Left lobe of liver (tissue), 2 donors: ENCODE measurements around the gene IFNK. TPM values are rescaled to one million over a fixed set of nuclear protein-coding genes. Genes with fewer than 3 reads are reported as not detected.
"Not testable (repeated sequence)": the region's sequence is repeated elsewhere in the genome, so short reads cannot be mapped to it uniquely, and the experiment has no call there.

Experiments used
- ATAC-seq: fragments of 200-7000 bp; cut with Tn5 transposase; one replicate; pipeline ENCODE4 v1.9.1; 2020; ENCODE audit warnings: mild to moderate bottlenecking, moderate library complexity
- DNase-seq: peaks from one replicate; pipeline ENCODE4 v3.0.0-alpha.2; 2020; ENCODE audit warnings: low spot score
- total RNA-seq: library from RNA; stranded (reverse); gene quantifications from one replicate; pipeline ENCODE4 v1.2.1, GENCODE V29; 2021
- donor health status: DM: no; HTN: no; CAD: no; lungs with moderate emphysema.
- donor health status: DM: no; HTN: yes; CAD: no.

The IFNK gene, protein sequence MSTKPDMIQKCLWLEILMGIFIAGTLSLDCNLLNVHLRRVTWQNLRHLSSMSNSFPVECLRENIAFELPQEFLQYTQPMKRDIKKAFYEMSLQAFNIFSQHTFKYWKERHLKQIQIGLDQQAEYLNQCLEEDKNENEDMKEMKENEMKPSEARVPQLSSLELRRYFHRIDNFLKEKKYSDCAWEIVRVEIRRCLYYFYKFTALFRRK
- not detected for total RNA-seq

GRCh38 chr9:27524236-27524635 lies at the start of gene IFNK:
Gene IFNK, plus strand, starts transcription at chr9:27524290. Its CDS starts 47 bp downstream, at chr9:27524337.
- DNase-seq: no peak
- ATAC-seq: no peak

DNA sequence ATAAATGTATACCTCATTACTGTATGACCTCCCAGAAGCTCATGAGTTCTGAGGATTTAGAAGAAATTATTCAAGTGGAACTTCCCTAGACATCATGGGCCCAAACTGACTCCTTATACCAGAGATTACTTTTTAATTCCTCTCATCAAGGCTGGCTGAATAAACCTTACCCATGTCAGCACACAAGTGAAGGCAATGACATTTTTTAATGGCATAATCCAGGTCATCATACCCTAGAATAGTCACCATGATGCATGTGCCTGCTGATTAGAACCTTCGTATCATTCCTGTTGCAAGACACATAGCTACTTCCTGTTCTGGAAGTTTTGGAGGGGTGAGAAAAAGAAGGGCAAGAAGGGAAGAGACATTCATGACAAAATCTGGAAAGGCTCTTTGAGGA lies 49.8 kb upstream of the IFNK start:
- no peak for ATAC-seq
- DNase-seq: no peak

DNA sequence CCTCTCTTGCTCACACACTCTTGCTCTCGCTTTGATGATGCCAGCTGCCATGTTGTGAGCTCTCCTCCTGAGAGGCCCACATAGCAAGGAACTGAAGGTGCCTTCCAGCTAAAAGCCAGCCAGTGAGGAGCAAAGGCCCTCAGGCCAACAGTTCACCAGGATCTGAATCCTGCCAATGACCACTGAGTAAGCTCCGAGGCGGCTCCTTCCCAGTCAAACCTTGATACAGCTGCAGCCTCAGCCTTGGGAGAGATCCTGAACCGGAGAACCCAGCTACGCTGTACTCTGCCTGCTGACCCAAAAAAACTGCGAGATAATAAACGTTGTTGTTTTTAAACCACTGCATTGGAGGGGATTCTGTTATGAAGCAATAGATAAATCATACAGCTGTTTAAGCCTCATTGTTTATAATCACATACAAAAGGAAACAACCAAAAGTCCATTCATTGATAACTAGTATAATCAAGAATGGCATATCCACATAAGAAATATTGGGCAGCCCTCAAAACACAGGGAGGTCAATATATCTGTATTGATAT lies 49.0 kb upstream of the IFNK start:
- no peak for DNase-seq
- ATAC-seq: no peak

DNA sequence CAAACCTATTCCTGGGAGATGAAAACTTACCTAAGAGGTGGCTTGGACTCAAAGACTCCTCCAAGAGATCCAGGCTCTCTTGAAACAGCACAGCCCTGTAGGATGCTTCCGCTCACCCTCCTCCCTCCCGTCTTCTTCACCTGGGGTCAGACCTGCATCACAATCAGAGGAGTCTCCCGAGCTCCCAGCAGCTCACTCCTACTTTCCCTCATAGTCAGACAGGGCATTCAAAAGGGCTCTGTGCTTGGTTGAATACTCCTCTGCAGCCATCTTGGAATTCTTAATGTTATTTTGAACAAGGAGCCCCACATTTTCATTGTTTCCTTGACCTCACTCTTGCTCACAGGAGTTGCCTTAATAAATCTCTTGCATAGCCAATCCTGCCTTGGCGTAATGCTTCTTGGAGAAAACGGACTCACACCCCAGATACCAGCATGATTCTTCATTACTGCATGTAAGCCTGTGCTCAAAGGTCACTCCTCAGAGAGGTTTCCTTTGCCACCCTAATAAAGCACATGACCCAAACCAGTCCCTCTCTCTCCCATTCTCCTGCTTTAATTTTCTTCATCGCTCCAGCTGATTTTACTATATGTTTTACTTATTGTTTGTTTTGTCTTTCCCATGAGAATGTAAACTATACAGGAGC lies 47.1 kb upstream of the IFNK start:
- DNase-seq (no peak), ATAC-seq (no peak)

GRCh38 chr9:27478322-27478721 lies 45.8 kb upstream of the IFNK start:
- DNase-seq (no peak), ATAC-seq (no peak)

- DNase-seq (no peak), ATAC-seq (no peak)
These were observed 41.4 kb upstream of the IFNK start for GRCh38 chr9:27482709-27483108.

GRCh38 chr9:27483576-27483975 lies 40.5 kb upstream of the IFNK start:
- ATAC-seq: no peak

DNA sequence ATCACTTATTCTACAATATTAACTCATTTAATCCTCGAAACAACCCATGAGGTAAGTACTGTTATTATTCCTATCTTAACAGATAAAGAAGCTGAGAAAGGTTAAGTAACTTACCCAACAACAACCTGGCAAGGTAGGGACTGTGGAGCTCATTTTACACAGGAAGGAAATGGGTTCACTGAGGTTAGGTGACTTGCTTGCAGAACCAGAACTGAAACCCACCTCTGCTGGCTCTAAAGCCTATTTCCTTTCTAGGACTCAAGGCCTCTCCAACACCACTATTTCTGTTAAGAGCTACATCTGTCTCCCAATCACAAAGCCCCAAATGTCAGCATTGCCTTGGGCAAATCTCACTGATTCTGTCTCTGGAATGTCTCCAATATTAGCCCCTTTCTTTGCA lies 38.9 kb upstream of the IFNK start:
- ATAC-seq (no peak), DNase-seq (no peak)

More at GRCh38 chr9:27483576-27483975, 40.5 kb upstream of the IFNK start:
- DNase-seq: no peak

GRCh38 chr9:27487128-27487640 lies 36.9 kb upstream of the IFNK start:
- DNase-seq: no peak

DNA sequence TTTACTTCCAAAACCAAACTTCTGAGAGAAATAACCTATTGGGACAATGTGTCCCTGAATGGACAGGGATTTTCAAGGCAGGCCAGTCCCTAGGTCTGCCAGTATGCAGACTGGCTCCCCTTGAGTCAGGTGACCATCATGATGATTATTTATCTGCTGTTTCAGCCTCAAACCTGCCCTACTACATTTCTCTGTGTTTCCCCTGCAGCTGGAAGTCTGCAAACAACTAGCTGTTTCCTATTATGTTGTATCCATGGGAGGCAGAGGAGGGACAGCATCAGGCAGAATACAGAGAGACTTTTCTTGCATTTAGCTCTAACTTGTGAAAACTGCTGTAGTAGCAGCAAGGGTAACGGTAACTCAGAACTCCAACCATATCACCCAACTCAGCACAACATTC lies 36.2 kb upstream of the IFNK start:
- ATAC-seq (no peak), DNase-seq (no peak)

More at GRCh38 chr9:27487128-27487640, 36.9 kb upstream of the IFNK start:
- no peak for ATAC-seq

DNA sequence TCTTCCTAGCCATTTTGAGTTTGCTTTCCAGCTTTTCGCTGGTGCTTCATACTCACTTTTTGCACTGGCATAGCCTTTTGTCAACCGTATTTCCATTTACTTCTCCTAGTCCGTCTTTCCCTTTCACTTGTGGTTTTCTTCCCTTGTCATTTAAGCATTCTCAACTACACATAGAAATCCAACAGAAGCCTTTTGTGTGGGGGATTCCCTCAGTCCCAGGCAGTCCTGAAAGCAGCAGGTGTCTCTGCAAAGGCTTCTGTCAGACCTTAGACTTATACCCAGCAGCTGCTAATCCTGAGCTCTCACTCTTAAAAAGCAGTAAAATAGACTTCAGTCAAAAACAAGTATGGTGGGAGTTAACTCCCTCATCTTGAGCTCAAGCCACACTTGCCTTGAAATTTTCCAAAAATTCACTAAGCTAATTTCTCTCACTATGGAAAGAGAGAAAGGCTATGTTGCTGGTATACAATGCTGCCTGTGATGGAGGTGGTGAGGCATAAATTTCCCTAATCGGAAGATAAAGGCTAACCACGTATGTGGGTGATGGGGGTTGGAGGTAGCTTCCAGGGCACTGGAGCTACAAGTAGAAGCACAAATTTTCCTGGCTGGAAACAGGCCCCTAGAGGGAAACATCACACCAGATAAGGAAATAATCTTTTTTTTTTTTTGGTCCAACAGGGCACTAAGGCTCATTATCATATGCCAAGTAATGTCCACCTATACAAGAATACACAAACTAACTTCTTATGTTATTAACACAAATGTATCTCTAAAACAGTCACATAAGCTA lies 34.8 kb upstream of the IFNK start:
- ATAC-seq (no peak), DNase-seq (no peak)

- DNase-seq: no peak
- ATAC-seq: no peak
These were observed 32.9 kb upstream of the IFNK start for GRCh38 chr9:27491154-27491553.

DNA sequence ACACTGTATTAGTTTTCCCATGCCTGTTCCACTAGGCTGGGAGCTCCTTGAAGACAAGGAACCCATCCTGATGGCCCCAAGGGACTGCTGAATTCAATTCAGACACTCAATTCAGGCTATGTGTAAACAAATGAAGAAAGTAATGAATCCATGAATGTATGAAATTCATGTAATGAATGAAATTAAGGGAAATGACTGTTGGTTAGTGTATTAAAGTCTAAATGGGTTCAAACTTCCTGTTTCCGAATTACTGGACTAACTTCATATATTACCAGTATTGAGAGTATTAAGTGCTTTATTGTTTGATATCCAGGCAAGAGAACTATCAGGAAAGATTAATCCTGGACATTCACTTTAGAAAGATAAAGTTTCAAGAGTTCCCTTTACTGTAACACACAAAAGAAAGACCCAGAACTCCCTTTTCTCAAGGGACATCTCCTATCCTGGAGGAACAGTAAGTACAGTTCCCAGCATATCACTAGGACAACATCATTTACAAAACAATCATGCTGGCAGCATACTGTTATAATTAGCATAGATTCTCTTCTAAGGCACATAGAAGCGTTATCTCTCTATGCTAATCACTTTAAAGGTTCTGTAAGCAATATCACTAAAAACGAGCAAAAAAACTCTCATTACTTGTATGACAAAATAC lies 28.5 kb upstream of the IFNK start:
- no peak for ATAC-seq
- DNase-seq: no peak

DNA sequence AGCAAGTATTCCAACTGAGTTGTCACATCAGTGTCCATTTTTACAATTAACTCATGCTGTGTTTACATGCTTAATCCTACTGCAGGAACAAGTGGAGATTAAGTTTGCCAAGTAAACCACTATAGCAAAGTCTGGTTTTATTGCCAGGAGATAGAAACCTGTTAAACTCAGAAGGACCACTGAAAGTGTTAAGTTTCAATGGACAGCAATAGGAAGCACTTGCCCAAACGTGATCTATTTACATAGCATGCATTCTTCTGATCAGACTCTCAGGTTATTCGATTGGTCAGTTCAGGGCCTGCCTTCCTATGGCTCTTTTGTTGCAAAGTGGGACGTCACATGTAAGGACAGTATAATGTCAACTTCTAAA lies 28.0 kb upstream of the IFNK start:
- DNase-seq (no peak), ATAC-seq (no peak)

- no peak for DNase-seq
- no peak for ATAC-seq
These were observed 26.1 kb upstream of the IFNK start for GRCh38 chr9:27497883-27498417.

DNA sequence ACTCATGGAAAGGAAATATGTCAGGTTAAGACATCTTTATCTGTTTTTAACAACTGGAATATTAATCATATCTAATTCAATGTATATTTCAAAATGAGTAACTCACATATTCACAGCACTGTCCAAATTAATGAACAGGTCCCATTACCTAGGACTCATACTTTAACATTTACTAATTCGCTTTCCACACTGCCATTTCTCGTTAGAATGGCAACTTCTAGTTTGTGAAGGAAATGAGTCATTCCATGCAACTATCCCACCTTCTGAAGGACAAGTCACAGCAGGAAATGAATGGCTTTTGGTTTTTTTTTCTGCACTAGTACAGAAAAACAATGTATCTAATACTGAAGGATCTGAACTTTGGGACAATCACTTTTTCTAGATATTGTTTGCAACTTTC lies 24.6 kb upstream of the IFNK start:
- ATAC-seq: no peak
- no peak for DNase-seq

DNA sequence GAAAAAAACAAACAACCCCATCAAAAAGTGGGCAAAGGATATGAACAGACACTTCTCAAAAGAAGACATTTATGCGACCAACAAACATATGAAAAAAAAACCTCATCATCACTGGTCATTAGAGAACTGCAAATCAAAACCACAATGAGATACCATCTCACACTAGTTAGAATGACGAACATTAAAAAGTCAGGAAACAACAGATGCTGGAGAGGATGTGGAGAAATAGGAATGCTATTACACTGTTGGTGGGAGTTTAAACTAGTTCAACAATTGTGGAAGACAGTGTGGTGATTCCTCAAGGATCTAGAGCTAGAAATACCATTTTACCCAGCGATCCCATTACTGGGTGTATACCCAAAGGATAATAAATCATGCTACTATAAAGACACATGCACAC lies 23.2 kb upstream of the IFNK start:
- DNase-seq: not testable (repeated sequence)

DNA sequence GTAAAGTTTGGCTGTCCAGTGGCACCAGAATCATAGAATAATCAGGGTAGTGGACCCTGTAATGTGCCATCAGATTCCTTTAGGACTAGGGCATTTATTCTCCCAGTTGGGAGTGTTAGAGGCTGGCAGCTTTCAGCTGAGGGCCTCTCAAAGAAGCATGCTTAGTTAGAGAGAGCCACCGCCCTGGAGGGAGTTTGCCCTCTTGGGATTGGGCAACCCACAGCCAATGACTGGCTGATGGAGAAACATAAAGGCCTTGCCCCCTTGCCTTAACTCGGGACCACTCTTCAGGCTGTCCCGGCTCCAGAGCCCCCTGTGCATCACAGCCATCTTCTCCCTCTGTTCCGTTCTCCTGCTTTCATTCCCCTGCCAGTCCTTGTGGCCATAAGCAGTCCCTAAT lies 20.5 kb upstream of the IFNK start:
- no peak for DNase-seq
- no peak for ATAC-seq

More for the DNA sequence above, 23.2 kb upstream of the IFNK start:
- ATAC-seq: not testable (repeated sequence)

- ATAC-seq: no peak
- no peak for DNase-seq
These were observed 19.8 kb upstream of the IFNK start for GRCh38 chr9:27504259-27504658.

- ATAC-seq: no peak
- no peak for DNase-seq
These were observed 18.3 kb upstream of the IFNK start for GRCh38 chr9:27505744-27506161.

DNA sequence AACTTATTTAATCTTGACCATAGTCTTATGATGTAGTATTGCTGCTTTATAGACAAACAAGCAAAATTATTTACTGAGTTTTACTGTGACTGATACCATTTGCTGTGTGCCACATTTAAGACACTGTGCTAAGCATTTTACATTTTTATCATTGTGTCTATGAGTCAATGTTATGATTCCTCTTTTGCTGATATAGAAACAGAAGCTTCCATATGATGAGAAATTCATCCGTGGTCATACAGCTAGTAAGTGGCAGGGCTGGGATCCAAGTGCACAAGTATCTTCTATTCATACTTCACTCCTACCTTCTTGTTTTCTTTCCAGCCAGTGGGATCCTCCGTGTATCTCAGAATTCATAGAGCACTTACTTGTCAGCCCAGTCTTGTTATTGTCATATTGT lies 17.1 kb upstream of the IFNK start:
- ATAC-seq (no peak), DNase-seq (no peak)
